ENCODE data around the gene NBL1.

The NBL1 gene

GRCh38 chr1:19596714-19597495 lies 47.2 kb upstream of the NBL1 start (continued):
- TF ChIP-seq ZNF112 (tag by site-specific recombination; IDR thresholded peaks at IDR 0.05) (no peak), ZNF513 (tag by site-specific recombination; IDR thresholded peaks at IDR 0.05) (no peak), ZBTB7A (tag by site-specific recombination; IDR thresholded peaks at IDR 0.05; ENCODE audit: low read depth) (no peak), ZNF792 (tag by site-specific recombination; IDR thresholded peaks at IDR 0.05) (0 out of 2 replicates have a peak, but pooled peaks have one; percentile 29), ZBTB6 (tag by site-specific recombination; IDR thresholded peaks at IDR 0.05) (no peak), KLF1 (tag by site-specific recombination; IDR thresholded peaks at IDR 0.05) (peak; percentile 48; the same call in 1 of the 2 replicates), ZNF26 (tag by site-specific recombination; IDR thresholded peaks at IDR 0.05) (no peak), ZNF473 (tag by site-specific recombination; IDR thresholded peaks at IDR 0.05) (no peak), ZNF274 (IDR thresholded peaks at IDR 0.05; ENCODE audit: low read length) (no peak), ZNF274 (tag by site-specific recombination; IDR thresholded peaks at IDR 0.05; ENCODE audit: borderline replicate concordance) (no peak), KLF9 (tag by site-specific recombination; IDR thresholded peaks at IDR 0.05; ENCODE audit: low read depth) (0 out of 2 replicates have a peak, but pooled peaks have one; percentile 43), PRDM10 (tag by site-specific recombination; IDR thresholded peaks at IDR 0.05) (no peak; the same call in none of the 2 replicates), OSR2 (tag by site-specific recombination; IDR thresholded peaks at IDR 0.05) (no peak), ZNF221 (tag by site-specific recombination; IDR thresholded peaks at IDR 0.05; ENCODE audit: borderline replicate concordance) (no peak), MZF1 (tag by site-specific recombination; IDR thresholded peaks at IDR 0.05; ENCODE audit: borderline replicate concordance) (no peak), BCL6B (tag by site-specific recombination; IDR thresholded peaks at IDR 0.05) (no peak), ZNF18 (tag by site-specific recombination; IDR thresholded peaks at IDR 0.05) (no peak), ZBTB44 (tag by site-specific recombination; IDR thresholded peaks at IDR 0.05) (no peak), RBAK (tag by site-specific recombination; IDR thresholded peaks at IDR 0.05) (no peak), ZBTB20 (tag by site-specific recombination; IDR thresholded peaks at IDR 0.05) (peak; percentile 97), ZNF16 (tag by site-specific recombination; IDR thresholded peaks at IDR 0.05; ENCODE audit: low read depth) (no peak), ZNF354C (tag by site-specific recombination; IDR thresholded peaks at IDR 0.05; ENCODE audit: borderline replicate concordance, low read depth) (no peak), ZEB2 (tag by site-specific recombination; IDR thresholded peaks at IDR 0.05) (peak; percentile 9; the same call in 1 of the 2 replicates), OVOL3 (tag by site-specific recombination; IDR thresholded peaks at IDR 0.05) (no peak)

Data from HEK293 (cell line).